Mesangial cell (primary cell): ENCODE data around the gene GJD4. TPM values are rescaled to one million over a fixed set of nuclear protein-coding genes. Genes with fewer than 3 reads are reported as not detected.

Source experiments
- total RNA-seq: library from RNA; depleted of rRNA; stranded (reverse); fragments of >200 nt; gene quantifications from 2 replicates; pipeline ENCODE4 v1.2.3, GENCODE V29; 2015

GJD4 gene, protein sequence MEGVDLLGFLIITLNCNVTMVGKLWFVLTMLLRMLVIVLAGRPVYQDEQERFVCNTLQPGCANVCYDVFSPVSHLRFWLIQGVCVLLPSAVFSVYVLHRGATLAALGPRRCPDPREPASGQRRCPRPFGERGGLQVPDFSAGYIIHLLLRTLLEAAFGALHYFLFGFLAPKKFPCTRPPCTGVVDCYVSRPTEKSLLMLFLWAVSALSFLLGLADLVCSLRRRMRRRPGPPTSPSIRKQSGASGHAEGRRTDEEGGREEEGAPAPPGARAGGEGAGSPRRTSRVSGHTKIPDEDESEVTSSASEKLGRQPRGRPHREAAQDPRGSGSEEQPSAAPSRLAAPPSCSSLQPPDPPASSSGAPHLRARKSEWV
- total RNA-seq, result not detected in 2 replicates

DNA sequence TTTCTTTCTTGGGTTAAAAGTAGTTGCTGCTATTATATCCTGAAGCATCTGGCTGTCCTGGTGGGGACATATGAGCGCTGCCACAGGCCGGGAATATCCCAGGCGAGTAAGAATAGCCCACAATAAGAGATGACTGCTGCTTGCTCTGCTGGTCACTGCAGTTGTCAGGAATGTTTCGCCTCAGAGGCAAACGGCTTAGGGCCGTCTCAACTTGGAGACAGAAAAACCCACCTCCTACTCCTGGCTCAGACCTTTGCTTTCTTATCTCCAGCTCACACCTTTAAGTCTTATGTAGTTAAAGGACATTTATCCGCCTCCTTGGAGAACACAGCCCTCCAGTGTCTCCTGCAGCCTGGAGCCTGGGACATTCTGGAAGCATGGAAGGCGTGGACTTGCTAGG, at the start of gene GJD4:
Gene GJD4, plus strand, starts transcription at position 151 of the 400 bp plus-strand sequence. Its CDS starts 227 bp downstream, at position 378.

DNA sequence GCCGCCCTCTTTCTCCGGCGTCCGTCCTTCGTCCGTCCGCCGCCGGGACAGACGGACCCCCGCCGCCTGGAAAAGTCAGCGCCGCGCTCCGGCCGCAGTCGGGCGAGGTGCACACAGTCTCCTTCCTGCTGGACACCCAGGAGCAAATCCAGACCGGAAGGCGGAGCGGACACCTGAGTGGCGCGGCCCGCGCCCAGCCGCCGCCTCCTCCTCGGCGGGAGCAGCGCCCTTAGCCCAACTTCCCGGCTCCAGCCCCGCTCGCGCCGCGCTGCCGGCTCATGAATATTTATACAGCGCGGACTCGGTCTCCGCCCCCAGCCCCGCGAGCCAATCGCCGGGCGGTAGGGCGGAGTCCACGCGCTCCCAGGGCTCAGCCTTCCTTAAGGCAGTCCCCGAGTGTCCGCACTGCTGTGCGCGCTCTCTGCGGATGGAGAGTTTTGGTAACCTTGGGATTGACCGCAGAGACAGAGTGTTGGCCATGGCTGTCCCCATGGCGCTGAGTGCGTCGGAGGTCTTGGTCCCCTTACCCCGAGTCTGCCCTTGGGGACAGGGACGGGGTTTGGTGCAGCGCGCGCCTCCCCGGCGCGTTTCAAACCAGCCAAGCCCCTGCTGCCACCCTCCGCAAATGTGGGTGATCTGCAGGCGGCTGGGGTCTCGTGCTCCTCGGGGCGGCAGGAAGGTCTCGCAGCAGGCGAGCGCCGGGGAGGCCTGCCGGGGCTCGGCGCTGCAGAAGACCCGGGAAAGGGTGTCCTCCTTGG, 37.1 kb downstream of the GJD4 start, which contains the start of gene FZD8:
Gene FZD8, minus strand, starts transcription at position 262 of the 758 bp plus-strand sequence. CDS start 867 bp downstream, outside the sequence.

Other genes starting within 250 kb of the GJD4 start
- gene FZD8, start 37.0 kb downstream of the GJD4 start, total RNA-seq, result 1.8 and 7.7 TPM in 2 replicates